ENCODE data around the gene NRXN3. TPM values are rescaled to one million over a fixed set of nuclear protein-coding genes. Genes with fewer than 3 reads are reported as not detected.

NRXN3 gene
- total RNA-seq, 1 experiment from 2014 or later: not detected

- Histone ChIP-seq H3K9me2 (ENCODE audit: insufficient read depth) (no peaks in the 10 kb centered on the region), H3K79me2 (ENCODE audit: insufficient read depth, low read length) (no peaks in the 10 kb centered on the region), H3K9me3 (ENCODE audit: control insufficient read depth in 1 of 2, insufficient read depth in 1 of 2, low read depth in 1 of 2, low read length in 2 of 2) (peaks cover 5 to 8% of the 10 kb centered on the region in 2 experiments; a peak in 2 of 4 replicates), H3K9ac (ENCODE audit: low read length) (no peak overlapping the region), H2AFZ (ENCODE audit: low read depth, low read length, poor library complexity, severe bottlenecking) (no peak overlapping the region), H3K4me1 (ENCODE audit: control insufficient read depth in 1 of 2, insufficient read depth in 2 of 2, low read length in 2 of 2) (no peaks in the 10 kb centered on the region), H3K27me3 (ENCODE audit: insufficient read depth, low read length) (no peaks in the 10 kb centered on the region), H3K4me3 (replicated peaks in 1 of 2; ENCODE audit: low read depth in 1 of 2, low read length in 2 of 2) (no peak overlapping the region), H4K20me1 (ENCODE audit: insufficient read depth) (no peaks in the 10 kb centered on the region), H3K4me2 (ENCODE audit: low read length) (no peak overlapping the region), H3K36me3 (ENCODE audit: control insufficient read depth in 1 of 2, insufficient read depth in 2 of 2, low read length in 2 of 2) (no peaks in the 10 kb centered on the region), H3K27ac (ENCODE audit: low read depth, low read length) (no peak overlapping the region)
- DNase-seq (ENCODE audit: low read depth, low spot score): no peak
- ATAC-seq: no peak
- no TSS peak for BruUV-seq (replicated peaks)
- TF ChIP-seq, protein P1, sequence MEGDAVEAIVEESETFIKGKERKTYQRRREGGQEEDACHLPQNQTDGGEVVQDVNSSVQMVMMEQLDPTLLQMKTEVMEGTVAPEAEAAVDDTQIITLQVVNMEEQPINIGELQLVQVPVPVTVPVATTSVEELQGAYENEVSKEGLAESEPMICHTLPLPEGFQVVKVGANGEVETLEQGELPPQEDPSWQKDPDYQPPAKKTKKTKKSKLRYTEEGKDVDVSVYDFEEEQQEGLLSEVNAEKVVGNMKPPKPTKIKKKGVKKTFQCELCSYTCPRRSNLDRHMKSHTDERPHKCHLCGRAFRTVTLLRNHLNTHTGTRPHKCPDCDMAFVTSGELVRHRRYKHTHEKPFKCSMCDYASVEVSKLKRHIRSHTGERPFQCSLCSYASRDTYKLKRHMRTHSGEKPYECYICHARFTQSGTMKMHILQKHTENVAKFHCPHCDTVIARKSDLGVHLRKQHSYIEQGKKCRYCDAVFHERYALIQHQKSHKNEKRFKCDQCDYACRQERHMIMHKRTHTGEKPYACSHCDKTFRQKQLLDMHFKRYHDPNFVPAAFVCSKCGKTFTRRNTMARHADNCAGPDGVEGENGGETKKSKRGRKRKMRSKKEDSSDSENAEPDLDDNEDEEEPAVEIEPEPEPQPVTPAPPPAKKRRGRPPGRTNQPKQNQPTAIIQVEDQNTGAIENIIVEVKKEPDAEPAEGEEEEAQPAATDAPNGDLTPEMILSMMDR (IDR thresholded peaks at IDR 0.05 in 2 of 3, conservative IDR thresholded peaks at IDR 0.05 in 1 of 3; ENCODE audit: borderline replicate concordance in 1 of 3, insufficient read depth in 1 of 3, low read depth in 2 of 3, low read length in 2 of 3): no peak
- TF ChIP-seq TCF7L2 (IDR thresholded peaks at IDR 0.05; ENCODE audit: borderline replicate concordance, extremely low read depth, insufficient read depth, insufficient read length): no peak
- no peak for TF ChIP-seq ZBTB33 (IDR thresholded peaks at IDR 0.05; ENCODE audit: extremely low read depth, insufficient replicate concordance, low read length)
- TF ChIP-seq CBX3 (IDR thresholded peaks at IDR 0.05; ENCODE audit: low read depth): no peak
- no peak for TF ChIP-seq EGR1 (IDR thresholded peaks at IDR 0.05; ENCODE audit: low read depth)
- TF ChIP-seq ZFX (IDR thresholded peaks at IDR 0.05): no peak
- no peak for TF ChIP-seq RAD21 (IDR thresholded peaks at IDR 0.05; ENCODE audit: low read depth)
- no peak for TF ChIP-seq CEBPB (IDR thresholded peaks at IDR 0.05; ENCODE audit: low read depth)
- intact Hi-C loops (cut with micrococcal nuclease): no loop called here
- RAD21 ChIA-PET (ENCODE audit: low non-redundant PET in 1 of 2, low total read pairs in 2 of 2, uncharacterized antibody in 2 of 2, unreplicated experiment in 2 of 2): no interaction called here
- POLR2A ChIA-PET: no interaction called here
- CTCF ChIA-PET: no interaction called here
Observed at GRCh38 chr14:79417961-79418360, 1247.8 kb downstream of the NRXN3 start.

Data from HCT116 (cell line).